Lung (tissue), 12 donors: ENCODE measurements around the gene MTA1. TPM values are rescaled to one million over a fixed set of nuclear protein-coding genes. Genes with fewer than 3 reads are reported as not detected.

Source experiments
- ATAC-seq: fragments of 200-7000 bp; cut with Tn5 transposase; one replicate; pipeline ENCODE4 v1.9.1; 2020; ENCODE audit warnings: moderate number of reproducible peaks; ENCODE audit not compliant: insufficient read depth, low FRiP score
- DNase-seq, 3 donors: peaks; one replicate each; pipeline ENCODE4 v3.0.0-alpha.2; 2013 to 2017
- H3K27ac ChIP-seq, 2 donors: one replicate each; pipeline ENCODE4 v1.5.1; 2013; ENCODE audit warnings: mild to moderate bottlenecking in 2 of 2, moderate library complexity in 2 of 2, control low read depth in 1 of 2, inconsistent platforms in 1 of 2, low read depth in 1 of 2, low read length in 1 of 2
- H3K27me3 ChIP-seq, 3 donors: one replicate each; pipeline ENCODE4 v1.5.1; 2013; ENCODE audit warnings: low read length in 2 of 3; ENCODE audit not compliant: control insufficient read depth in 3 of 3, insufficient read depth in 3 of 3
- H3K36me3 ChIP-seq, 4 donors: one replicate each; pipeline ENCODE4 v1.5.1; 2013; ENCODE audit warnings: low read length in 4 of 4, mild to moderate bottlenecking in 1 of 4, moderate library complexity in 1 of 4; ENCODE audit not compliant: control insufficient read depth in 4 of 4, insufficient read depth in 4 of 4
- H3K4me1 ChIP-seq, 5 donors: one replicate each; pipeline ENCODE4 v1.5.1; 2013; ENCODE audit warnings: low read length in 5 of 5, mild to moderate bottlenecking in 2 of 5, moderate library complexity in 1 of 5; ENCODE audit not compliant: control insufficient read depth in 5 of 5, insufficient read depth in 5 of 5
- H3K4me3 ChIP-seq: one replicate; pipeline ENCODE4 v1.5.1; 2013; ENCODE audit warnings: mild to moderate bottlenecking, control low read depth, moderate library complexity
- H3K9ac ChIP-seq, 2 donors: one replicate each; pipeline ENCODE4 v1.5.1; 2013; ENCODE audit warnings: low read length in 2 of 2, control low read depth in 1 of 2; ENCODE audit not compliant: insufficient read depth in 1 of 2
- H3K9me3 ChIP-seq, 4 donors: one replicate each; pipeline ENCODE4 v1.5.1; 2013; ENCODE audit warnings: low read length in 3 of 4, mild to moderate bottlenecking in 1 of 4, moderate library complexity in 1 of 4; ENCODE audit not compliant: control insufficient read depth in 4 of 4, insufficient read depth in 3 of 4
- WGBS, 2 donors: extraction: QIAGEN DNeasy Blood & Tissue Kit; methylation state at CpG; one replicate each; pipeline ENCODE4 v1.1.7; 2013; 5-methylcytosine and 5-hydroxymethylcytosine counted together
- polyA plus RNA-seq, 2 donors: library from polyadenylated mRNA; stranded (reverse); fragments of 200-250 nt; gene quantifications; one replicate each; pipeline ENCODE4 v1.2.1, GENCODE V29; 2013
- total RNA-seq, 2 donors: library from RNA; depleted of rRNA in 1 of 2; stranded (reverse); fragments of >200 nt in 1 of 2; gene quantifications; one replicate each; pipeline ENCODE4 v1.2.1, GENCODE V29; 2014 to 2021
- TF ChIP-seq, protein P1 (sequence below): IDR thresholded peaks from 2 replicates; pipeline ENCODE4 v1.5.1; 2012; ENCODE audit warnings: mild to moderate bottlenecking; ENCODE audit errors: control extremely low read depth, extremely low read depth
- donor health status: control.
- donor health status: control.
- donor health status: Bipolar disorder and iron deficiency.
- donor health status: healthy.
- donor health status: DM: yes; HTN: yes; CAD: no.

MTA1 gene
- total and polyA plus RNA-seq, 4 donors: 40.2 to 113 (median 63.6) TPM

DNA sequence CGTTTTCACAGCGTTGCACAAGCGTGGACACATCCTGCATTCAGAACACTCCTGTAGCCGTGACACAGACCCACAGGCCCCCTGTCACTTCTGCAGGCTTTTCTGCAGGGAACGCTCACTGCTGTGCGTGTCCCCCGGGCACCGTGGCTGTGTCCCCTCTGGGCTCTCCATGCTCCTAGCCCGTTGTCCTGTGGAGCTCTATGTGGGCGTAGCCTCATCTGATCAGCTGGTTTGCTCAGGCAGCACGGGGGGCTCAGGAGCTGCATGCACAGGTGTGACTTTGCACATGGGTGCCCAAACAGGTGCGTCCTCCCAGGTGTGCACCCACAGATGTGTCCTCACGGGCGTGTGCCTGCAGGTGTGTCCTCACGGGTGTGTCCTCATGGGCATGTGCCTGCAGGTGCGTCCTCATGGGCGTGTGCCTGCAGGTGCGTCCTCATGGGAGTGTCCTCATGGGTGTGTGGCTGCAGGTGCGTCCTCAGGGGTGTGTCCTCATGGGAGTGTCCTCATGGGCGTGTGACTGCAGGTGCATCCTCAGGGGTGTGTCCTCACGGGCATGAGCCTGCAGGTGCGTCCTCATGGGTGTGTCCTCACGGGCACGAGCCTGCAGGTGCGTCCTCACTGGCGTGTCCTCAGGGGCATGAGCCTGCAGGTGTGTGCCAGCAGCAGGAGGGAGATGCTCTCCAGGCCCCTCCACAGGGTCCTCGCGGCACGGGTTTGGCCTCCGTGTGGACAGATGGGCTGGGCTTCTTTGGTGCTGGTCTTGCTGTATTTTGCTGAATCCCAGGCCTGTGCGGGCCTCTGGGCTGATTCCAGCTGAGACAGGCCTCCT lies 17.5 kb downstream of the MTA1 start:
- ATAC-seq: no peak
- no peak overlapping the region for H3K4me3 ChIP-seq
- no peak for DNase-seq
- H3K27ac ChIP-seq: no peak overlapping the region
- H3K27me3 ChIP-seq: no peaks in the 10 kb centered on the region
- H3K9ac ChIP-seq: no peak overlapping the region
- no peaks in the 10 kb centered on the region for H3K9me3 ChIP-seq
- WGBS, 2 donors: 87 to 92% methylated on average over 30 to 31 of the region's 31 CpGs
- peaks cover 0 to 21% (median 0%) of the 10 kb centered on the region in 4 donors for H3K36me3 ChIP-seq
- no peaks in the 10 kb centered on the region for H3K4me1 ChIP-seq
- TF ChIP-seq, protein P1, sequence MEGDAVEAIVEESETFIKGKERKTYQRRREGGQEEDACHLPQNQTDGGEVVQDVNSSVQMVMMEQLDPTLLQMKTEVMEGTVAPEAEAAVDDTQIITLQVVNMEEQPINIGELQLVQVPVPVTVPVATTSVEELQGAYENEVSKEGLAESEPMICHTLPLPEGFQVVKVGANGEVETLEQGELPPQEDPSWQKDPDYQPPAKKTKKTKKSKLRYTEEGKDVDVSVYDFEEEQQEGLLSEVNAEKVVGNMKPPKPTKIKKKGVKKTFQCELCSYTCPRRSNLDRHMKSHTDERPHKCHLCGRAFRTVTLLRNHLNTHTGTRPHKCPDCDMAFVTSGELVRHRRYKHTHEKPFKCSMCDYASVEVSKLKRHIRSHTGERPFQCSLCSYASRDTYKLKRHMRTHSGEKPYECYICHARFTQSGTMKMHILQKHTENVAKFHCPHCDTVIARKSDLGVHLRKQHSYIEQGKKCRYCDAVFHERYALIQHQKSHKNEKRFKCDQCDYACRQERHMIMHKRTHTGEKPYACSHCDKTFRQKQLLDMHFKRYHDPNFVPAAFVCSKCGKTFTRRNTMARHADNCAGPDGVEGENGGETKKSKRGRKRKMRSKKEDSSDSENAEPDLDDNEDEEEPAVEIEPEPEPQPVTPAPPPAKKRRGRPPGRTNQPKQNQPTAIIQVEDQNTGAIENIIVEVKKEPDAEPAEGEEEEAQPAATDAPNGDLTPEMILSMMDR: no peak

DNA sequence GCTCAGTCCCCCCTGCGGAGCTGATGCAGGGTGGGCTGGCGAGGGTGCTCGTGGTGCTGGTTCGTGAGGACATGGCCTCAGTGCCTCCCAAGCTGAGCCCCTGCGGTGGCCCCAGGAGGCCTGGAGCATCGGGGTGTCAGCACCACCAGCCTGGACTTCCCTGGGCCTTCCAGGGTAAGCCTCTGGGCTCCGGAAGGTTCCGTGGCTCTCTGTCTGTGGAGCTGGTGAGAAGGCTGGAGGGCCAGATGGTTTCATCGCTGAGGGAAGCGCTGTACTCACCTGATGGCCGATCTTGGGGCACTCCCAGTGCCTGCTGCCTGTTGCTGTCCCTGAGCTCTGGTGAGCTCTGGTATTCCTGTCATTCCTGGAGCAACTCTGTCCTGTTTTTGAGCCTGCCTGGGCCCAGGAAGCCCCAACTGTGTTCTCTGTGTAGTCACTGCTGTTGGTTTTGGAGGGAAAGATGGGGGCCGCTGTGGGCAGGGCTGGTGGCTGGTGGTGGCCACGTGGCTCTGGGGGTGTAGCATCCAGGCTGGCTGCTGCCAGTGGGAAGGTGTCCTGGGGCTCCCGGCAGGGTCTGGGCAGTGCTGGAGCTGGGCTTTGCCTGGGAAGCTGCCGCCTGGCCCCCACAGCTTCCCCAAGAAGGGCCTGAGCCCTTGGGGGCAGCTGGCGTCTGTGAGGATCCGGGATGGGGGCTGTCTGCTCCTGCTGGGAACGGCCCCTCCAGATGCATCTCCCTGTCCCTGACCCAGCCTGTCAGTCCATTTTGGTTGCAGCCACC lies 18.3 kb downstream of the MTA1 start:
- Histone ChIP-seq H3K27ac (no peak overlapping the region), H3K27me3 (no peaks in the 10 kb centered on the region), H3K9ac (no peak overlapping the region), H3K4me1 (no peaks in the 10 kb centered on the region), H3K36me3 (peaks cover 0 to 29% (median 2%) of the 10 kb centered on the region in 4 donors), H3K4me3 (no peak overlapping the region), H3K9me3 (no peaks in the 10 kb centered on the region)
- TF ChIP-seq, protein P1: no peak
- DNase-seq (no peak), ATAC-seq (no peak)
- WGBS, 2 donors: 94 to 95% methylated on average over 16 to 18 of the region's 18 CpGs

DNA sequence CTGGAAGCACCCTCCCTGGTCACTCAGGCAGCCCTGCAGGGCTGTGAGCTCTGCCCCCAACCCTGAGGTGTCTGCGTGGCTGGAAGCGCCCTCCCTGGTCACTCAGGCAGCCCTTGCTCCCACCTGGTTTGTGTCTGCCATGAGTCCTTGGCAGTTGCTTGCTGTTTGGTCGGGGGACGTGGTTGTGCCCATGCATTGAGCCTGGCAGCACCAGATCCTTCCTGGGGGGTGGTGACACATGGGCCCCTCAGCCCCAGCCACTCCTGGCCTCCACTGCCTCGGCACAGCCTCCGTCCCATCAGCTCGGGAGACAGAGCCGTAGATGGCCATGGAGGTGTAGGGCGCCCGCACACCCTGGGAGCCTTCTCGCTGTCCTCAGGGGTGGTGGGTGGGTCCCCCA lies 19.6 kb downstream of the MTA1 start:
- no peak overlapping the region for H3K27ac ChIP-seq
- TF ChIP-seq, protein P1: no peak
- ATAC-seq (no peak), DNase-seq (no peak)
- H3K9me3 ChIP-seq: no peaks in the 10 kb centered on the region
- peaks cover 0 to 31% (median 5%) of the 10 kb centered on the region in 4 donors for H3K36me3 ChIP-seq
- H3K4me3 ChIP-seq: no peak overlapping the region
- WGBS, 2 donors: 93 to 97% methylated on average over 11 of the region's 11 CpGs
- H3K4me1 ChIP-seq: no peaks in the 10 kb centered on the region
- no peak overlapping the region for H3K9ac ChIP-seq
- no peaks in the 10 kb centered on the region for H3K27me3 ChIP-seq
